Inflammatory macrophage treated with lipopolysaccharide for 4 hours (primary cell): ENCODE data around the gene CLK1.
"Not testable (repeated sequence)": the region's sequence is repeated elsewhere in the genome, so short reads cannot be mapped to it uniquely, and the experiment has no call there.

Experiments
- DNase-seq: peaks from one replicate; pipeline ENCODE4 v3.0.0-alpha.2; 2020

The CLK1 gene

DNA sequence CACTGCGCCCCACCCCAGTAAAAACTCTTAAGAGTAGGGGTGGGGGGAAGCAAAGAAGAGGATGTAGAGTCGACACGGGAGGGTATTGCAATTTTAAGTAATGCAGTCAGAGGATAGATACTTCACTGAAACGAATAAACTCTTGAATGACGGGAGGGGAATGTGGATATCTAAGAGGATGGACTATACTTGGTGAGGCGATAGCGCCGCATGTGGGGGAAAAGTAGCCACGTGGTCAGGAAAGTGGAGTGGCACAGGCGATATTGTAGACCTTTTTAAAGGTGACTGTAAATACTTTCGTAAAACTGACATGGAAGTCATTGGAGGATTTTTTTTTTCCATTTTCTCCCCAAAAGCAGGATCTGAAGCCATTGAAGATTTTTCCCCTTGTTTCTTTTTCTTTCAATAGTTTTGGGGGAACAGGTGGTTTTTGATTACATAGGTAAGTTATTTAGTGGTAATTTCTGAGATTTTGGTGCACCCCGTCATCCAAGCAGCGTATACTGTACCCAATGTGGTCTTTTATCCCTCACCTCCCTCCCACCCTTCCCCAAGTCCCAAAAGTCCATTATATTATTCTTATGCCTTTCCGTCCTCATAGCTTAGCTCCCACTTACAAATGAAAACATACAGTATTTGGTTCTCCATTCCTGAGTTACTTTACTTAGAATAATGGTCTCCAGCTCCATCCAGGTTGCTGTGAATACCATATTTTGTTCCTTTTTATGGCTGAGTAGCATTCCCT lies 13.8 kb downstream of the CLK1 start:
- DNase-seq, result no peak

DNA sequence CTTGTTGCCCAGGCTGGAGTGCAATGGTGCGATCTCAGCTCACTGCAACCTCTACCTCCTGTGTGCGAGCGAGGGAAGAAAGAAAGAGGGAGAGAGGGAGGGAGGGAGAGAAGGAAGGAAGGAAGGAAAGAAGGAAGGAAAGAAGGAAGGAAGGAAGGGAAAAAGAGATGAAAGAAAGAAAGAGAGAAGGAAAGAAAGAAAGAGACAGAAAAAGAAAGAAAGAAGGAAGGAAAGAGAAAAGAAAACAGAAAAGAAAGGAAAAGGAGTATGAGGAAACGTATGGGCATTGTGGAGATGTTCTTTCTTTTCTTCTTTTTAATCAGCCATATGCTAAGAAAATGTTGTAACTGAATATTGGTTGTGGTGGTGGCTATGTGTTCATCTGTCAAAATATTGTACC lies 16.5 kb downstream of the CLK1 start:
- no peak for DNase-seq

DNA sequence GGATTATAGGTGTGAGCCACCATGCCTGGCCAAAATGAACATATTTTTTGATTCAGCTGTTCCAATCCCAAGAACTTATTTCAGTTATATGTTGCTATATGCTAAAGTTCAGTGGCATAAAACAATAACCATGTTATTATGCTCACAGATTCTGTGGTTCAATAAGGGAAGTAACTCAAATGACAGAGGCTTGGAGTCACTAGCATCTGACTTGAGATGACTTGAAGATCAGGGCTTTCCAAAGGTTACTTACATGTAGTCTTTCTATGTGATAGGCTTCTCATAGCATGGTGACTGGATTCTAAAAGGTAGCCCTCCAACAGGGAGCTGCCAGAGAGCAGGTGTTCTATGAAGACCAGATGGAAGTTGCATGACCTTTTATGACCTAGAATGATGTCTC lies 17.2 kb downstream of the CLK1 start:
- DNase-seq, result peak; percentile 75

DNA sequence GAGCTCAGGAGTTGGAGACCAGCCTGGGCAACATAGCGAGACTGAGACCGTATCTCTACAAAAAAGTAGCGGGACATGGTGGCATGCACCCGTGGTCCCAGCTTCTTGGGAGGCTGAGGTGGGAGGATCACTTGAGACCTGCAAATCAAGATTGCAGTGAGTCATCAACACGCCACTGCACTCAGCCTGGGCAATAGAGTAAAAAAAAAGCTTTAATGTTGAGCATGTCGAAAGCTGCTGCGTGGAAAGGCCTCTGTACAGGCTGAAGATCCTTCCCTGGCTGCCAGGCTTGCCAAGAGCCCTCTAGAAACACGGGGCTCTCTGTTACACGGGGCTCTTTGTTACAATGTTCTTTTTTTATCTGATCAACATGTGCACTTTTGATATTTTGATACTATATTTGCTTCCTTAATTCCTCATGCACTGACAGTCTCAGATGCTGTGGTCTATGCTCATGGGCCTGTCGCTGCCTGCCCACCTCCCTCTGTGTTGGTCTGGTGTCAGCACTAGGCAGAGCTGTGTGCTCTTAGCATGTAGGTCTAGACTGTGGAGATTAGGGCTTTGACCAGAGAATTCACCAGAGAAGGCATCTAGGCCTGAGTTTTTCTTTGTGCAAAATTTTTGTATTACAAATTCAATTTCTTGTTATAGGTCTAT lies 18.7 kb downstream of the CLK1 start:
- no peak for DNase-seq

DNA sequence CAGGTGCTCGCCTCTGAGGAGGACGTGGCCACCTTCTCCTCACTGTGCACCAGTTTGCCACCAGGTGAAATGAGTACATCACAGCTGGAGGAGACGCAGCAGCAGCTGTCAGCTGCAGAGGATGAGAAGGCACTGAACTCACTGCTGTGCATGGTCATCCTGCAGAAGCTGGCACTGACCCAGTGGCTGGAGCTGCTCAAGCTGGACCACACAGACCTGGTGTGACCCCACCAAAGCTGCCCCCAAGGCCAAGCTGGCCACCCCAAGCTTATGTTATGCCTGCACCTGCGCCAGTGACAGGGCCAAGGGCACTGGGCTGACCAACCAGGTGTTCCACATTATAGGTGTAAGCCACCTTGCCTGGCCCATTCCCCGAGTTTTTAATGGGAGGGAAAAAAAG lies 19.3 kb downstream of the CLK1 start:
- no peak for DNase-seq

DNA sequence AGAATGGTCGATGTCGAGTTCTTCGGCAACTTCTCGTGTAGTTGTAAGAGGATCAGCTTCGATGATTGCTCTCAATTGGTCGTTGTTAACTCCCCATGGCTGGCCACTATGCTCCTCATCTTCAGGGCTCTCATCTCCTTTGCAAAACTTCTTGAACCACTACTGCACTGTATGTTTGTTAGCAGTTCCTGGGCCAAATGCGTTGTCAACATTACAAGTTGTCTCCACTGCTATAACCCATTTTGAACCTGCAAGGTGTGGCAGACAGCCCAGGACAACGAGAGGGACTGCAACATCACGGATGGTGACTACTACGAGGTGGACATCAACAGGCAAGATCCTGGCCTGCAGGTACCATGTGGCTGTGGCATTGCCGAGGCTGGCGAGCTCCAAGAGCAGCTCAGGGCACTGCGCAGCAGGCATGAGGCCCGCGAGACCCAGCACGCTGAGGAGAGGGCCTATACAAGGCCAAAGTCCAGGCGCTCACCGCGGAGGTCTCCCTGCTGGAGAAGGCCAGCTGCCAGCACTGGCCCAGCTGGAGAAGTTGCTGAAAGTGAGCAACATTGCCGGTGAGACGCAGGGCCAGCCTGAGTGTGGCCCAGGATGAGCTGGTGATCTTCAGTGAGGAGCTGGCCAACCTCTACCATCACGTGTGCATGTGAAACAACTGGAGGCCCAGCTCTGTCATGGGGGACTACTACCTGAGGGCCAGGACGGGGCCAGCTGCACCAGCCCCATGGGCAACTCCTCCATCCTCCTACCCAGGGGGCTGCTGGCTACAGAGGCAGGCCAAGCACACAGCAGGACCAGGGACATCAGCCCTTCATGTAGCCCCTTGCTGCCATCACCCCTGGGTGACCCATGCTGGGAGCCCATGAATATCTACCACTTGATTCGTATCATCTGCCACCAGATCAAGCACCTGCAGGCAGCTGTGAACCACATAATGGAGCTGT lies 20.2 kb downstream of the CLK1 start:
- DNase-seq, result no peak

DNA sequence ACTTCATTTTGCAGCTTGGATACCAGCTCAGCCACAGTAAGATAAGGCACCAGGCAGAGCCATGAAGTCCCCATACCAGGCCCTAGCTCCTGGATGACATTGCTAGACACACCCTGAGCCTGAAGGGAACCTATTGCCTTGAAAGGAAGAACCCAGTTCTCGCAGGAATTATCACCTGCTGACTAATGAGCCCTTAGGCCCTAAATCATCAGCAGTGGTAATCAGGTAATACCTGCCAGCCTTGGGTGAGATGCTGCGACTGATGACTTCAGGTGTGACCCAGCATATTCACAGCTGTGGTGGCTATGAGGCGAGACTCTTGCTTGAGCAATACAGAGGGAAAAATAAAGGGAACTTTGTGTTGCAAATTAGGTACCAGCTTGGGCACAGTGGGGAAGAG lies 24.9 kb downstream of the CLK1 start:
- no peak for DNase-seq

DNA sequence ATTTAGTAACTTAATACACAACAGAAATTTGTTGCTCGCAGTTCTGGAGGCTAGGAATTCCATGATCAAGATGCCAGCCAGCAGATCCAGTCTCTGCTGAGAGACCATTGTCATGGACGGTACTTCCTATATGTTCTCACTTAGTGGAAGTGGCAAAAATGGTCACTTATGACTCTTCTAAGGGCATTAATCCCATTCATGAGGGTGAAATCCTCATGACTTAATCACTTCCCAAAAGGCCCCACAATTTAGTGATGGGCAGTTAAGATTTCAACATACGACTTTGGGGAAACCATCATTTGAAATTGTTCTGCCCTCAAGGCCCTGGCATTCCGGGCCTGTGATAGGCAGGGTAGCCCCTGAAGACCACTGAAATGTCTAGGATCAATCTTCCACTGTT lies 29.8 kb downstream of the CLK1 start:
- peak; percentile 29 for DNase-seq

DNA sequence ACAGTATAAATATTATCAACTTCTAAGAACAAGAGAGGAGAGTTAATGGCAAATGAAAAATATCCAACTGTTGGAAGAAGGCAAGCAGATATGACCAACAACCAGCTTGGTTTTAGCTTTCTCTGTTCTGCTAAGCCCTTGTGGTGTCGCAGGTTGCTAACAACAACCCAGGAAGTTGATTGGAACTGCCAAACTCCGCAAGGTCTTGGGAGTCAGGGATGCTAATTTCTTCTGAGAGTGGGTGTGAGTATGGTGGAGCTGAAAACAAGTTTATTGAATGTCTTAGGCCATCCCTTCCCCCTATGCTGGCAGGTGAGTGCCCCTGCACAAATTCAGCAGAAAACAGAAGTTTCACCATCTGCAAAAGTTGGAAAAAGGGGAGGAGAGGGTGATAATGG lies 35.2 kb downstream of the CLK1 start:
- no peak for DNase-seq

DNA sequence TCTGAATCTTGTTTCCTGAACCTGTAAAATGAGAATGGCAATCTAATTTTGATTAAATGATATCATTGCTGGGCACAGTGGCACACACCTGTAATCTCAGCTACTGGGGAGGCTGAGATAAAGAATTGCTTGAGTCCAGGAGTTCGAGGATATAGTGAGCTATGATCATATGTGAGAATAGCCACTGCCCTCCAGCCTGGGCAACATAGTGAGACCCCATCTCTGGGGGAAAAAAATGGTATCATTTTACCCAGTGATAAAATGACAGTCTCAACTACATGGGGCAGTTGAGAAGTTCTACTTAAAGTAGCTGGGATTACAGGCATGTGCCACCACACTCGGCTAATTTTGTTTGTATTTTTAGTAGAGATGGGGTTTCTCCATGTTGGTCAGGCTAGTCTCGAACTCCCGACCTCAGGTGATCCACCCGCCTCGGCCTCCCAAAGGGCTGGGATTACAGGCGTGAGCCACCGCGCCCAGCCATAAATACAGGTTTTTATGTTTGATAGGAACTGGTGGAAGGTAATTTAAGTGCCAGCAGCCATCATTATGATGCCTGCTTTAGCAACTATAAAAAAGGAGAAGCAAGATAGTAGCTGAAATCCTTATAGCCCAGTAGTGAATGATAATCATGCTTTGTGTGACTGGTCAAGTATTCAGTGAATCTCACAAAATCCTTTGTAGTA lies 35.7 kb downstream of the CLK1 start:
- DNase-seq, result no peak

DNA sequence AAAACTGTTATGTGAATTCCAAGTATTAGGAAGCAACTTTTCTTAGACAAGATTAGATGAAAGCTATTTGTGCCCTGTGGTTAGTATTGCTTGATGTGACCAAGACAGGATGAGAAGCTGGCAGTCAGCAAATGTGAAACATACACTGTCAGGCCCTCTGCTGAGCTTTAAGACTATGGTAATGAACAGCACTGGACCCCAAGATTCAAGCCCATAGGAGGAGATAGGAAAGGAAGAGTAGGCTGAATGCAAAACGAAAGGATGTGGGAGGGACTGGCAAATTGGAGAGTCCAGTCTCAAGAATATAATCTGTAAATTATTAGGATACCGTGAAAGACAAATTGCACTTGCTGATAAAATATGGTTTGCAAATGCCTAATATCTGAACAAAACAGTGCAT lies 36.4 kb downstream of the CLK1 start:
- DNase-seq, result no peak

DNA sequence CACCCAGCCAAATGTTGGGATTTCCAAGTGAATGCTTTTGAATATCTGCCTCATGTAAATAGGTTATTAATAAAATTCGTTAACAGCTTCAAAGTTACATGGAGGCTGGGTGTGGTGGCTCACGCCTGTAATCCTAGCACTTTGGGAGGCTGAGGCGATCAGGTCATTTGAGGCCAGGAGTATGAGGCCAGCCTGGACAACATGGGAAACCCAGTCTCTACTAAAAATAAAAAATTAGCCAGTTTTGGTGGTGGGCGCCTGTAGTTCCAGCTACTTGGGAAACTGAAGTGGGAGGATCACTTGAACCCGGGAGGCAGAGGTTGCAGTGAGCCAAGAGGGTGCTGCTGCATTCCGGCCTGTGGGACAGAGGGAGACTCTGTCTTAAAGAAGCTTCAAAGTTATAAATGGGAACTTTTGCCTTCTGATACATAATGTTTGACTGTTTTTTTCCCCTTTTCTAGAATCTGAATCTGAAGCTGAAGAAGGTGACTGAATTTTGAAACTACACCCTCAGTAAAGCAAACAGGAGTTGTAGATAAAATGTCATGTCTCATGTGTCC lies 42.7 kb downstream of the CLK1 start:
- no peak for DNase-seq

DNA sequence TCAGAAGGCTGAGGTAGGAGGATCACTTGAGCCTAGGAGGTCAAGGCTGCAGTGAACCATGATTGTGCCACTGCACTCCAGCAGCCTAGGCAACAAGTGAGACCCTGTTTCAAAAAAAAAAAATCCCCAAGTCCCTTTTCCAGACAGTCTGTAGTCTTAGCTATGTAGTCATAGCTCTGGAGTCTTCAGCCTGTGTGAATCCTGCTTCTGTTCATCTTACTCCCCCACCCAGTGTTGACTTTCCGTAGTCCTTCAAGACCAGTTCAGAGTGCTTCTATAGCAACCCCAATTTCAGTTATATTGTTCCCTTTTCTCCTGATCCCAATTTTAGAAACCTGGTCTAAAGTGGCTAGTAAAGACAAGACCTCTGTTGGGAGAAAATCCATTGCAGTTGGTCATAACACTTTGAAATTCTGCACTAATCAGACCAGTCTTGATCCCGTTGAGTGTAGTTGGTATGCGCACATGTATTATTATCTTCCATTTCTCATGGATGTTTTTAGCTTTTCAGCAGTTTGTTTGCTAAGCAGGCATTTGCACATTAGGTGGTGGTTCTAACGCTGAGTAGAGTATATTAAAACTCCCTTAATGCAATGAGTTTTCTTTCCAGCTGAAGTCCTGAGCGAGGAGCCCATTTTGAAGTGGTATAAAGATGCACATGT lies 43.8 kb downstream of the CLK1 start:
- DNase-seq, result no peak

DNA sequence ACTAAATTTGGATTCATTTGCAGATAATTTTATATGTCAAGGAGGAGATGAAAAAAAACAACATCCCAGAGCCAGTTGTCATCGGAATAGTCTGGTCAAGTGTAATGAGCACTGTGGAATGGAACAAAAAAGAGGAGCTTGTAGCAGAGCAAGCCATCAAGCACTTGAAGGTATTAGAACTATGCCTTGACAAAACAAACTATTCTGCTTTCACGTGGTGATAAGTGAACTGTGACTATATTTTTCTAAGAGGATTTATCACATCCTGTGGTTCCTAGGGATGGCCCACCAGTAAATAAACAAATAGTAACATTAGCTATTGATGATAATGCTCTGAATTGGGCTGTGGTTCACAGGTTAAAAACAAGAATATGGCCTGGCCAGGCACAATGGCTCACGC lies 45.7 kb downstream of the CLK1 start:
- not testable (repeated sequence) for DNase-seq

DNA sequence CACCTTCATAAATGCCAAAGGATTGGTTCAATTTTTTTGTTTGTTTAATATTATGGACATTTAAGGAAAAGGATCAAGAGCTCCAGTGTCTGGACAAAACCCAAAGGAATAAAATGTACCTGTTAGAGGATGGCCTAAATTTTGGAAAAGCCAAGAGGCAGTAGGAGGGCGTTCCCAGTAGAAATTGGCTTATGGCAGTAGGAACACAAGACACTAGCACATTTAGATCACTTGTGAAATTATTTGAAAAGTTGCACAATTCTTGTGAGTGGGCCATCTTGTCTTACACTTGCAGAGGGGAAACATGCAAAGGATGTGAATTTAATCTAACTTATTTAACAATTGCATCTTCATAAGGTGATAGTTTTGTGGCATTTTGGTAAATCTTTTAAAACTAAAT lies 49.5 kb downstream of the CLK1 start:
- DNase-seq, result peak; percentile 81

DNA sequence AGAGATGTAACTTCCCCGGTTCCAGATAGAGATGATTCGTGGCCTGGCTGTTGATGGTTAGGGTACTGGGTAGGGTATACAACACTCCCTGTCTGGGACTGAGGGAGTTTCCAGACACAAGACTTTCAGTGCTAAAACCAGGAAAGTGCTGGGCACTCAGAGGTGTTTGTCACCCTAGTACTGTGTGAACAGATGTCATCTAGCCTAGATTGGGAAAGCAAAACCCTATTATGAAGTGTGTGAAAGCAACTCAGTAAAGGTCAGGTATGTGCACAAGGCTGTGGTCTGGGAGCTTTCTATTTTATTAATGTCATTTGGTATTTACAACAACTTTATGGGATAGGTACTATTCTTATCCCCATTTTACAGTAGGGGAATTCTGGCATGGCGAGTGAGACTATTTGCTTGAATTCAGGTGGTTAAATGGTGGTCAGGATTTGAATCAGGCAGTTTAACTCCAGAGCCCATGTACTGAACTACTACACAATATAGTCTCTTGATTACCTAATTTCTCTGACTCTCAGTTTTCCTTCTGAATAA lies 50.1 kb downstream of the CLK1 start:
- peak; percentile 61 for DNase-seq

DNA sequence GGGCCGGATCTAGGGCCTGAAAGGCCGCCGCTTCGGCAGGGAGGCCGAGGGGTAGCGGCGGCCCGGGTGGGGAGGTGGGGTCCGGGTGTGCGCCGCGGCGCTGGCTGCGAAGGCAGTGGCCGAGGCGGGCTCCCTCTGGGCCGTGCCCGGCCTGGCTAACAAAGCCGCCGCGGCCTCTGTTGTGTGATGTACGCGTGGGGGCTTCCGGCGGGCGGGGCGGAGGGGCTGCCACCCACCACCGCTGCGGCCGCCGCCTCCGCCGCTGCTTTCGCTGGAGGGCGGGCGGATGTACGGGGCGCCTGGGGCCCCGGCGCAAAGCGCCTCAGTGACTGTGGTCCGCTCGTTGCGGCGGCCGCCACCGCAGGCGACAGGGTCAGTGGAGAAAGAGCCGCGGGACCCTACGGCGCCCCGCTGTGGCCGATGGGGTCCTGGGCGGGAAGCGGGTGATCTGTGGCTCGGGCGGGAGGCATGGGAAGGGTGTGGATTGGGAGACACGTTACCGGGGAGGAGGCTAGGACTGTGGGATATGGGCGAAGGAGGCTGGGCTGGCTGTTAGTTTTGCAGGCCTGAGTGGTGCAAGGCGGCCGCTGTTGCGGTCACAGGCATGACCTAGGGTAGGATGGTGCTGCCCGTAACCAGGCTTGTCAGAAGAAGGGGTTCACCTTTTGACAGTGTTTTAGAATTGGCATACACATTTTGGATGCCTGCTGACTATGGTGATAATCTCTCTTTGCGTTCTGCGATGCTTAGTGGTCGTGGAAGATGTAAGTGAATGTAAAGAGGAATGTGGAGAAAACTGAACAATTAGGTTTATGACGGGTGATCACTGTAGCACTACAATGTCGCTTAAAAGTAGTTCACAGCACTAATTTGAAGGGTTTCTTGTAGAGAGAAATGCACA lies 52.1 kb downstream of the CLK1 start:
- DNase-seq, result peak; percentile 79

DNA sequence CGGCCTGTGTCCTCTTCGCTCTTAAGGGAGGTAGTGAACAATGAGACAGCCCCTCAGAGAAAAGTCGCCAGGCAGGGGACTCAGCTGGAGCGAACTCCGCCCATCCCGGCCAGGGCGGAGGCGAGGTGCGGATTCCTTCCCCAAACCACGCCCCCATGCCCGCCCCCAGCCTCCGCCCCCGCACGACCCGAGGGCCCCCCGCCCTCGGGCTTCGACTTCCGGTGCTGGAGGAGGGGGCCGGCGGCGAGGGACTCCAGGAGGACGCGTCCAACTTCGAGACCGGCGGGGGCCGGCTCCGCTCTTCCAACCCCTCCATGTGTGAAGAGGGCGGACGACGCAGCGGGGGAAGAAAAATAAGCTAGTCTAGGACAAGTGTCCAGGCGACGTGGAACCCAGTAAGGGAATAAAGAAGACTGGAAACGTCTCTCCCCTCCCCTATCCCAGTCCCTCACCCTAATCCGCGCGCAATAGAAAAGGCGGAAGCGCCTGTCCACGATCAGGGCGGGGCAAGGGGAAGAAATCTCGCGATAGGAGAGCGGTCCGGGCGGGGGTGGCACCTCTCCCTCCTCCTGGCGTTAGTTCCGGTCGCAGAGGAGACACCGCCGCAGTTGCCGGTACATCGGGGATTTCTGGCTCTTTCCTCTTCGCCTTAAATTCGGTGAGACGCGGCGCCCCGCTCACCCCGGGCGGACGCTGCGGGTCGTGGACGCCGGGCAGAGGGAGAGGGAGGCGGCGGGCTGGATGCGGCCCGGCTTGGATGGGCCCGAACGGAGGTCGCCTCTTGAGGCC lies 52.9 kb downstream of the CLK1 start, which contains the start of gene BZW1:
Gene BZW1, plus strand, starts transcription at position 578 of the 789 bp plus-strand sequence. CDS start 1,308 bp downstream, outside the sequence.
- peak; percentile 97 for DNase-seq

DNA sequence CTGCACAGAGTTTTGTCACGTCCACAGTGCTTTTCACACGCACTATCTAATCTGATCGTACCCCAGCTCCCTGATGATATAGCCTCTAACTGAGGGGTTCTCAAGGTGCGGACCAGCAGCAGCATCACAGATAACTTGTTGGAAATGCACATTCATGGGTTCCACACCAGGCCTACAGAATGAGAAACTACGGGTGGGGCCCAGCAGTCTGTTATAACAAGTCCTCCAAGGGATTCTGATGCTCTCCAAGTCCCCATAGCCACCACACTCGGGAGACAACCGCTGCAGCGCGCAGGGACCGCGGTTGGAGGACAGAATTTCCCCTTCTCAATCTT lies 53.5 kb downstream of the CLK1 start:
- DNase-seq, result no peak
